ENCODE data around the gene HLA-DPB1.

DNA sequence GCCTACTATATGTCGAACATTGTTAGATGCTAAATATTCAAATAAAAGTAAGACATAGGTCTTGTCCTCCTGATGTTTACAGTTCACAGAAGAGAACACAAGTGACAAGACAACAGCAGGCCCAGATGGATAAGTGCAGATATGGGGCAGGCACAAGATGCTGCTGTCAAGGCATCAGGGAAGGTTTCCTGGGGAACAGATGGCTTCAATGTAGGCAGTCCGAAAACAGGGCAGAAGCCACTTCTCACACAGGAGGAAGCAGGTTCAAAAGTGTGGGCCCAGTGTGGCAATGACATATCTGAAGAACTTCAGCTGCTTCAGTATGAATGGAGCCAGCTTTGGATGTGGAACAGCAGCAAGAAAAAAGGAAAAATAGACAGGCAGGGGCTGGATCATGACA, 32.5 kb downstream of the HLA-DPB1 start:
- TF ChIP-seq POLR2A (IDR thresholded peaks at IDR 0.05) (no peak), POLR2AphosphoS5 (IDR thresholded peaks at IDR 0.05) (no peak)
- TF ChIP-seq, protein P1, sequence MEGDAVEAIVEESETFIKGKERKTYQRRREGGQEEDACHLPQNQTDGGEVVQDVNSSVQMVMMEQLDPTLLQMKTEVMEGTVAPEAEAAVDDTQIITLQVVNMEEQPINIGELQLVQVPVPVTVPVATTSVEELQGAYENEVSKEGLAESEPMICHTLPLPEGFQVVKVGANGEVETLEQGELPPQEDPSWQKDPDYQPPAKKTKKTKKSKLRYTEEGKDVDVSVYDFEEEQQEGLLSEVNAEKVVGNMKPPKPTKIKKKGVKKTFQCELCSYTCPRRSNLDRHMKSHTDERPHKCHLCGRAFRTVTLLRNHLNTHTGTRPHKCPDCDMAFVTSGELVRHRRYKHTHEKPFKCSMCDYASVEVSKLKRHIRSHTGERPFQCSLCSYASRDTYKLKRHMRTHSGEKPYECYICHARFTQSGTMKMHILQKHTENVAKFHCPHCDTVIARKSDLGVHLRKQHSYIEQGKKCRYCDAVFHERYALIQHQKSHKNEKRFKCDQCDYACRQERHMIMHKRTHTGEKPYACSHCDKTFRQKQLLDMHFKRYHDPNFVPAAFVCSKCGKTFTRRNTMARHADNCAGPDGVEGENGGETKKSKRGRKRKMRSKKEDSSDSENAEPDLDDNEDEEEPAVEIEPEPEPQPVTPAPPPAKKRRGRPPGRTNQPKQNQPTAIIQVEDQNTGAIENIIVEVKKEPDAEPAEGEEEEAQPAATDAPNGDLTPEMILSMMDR (IDR thresholded peaks at IDR 0.05): no peak
